Activated CD4-positive, alpha-beta T cell treated with anti-CD3 and anti-CD28 coated beads for 4 hours (primary cell): ENCODE data around the gene CDC45.

Source experiments
- DNase-seq, 2 donors: peaks; one replicate each; pipeline ENCODE4 v3.0.0-alpha.2; 2020

The CDC45 gene

DNA sequence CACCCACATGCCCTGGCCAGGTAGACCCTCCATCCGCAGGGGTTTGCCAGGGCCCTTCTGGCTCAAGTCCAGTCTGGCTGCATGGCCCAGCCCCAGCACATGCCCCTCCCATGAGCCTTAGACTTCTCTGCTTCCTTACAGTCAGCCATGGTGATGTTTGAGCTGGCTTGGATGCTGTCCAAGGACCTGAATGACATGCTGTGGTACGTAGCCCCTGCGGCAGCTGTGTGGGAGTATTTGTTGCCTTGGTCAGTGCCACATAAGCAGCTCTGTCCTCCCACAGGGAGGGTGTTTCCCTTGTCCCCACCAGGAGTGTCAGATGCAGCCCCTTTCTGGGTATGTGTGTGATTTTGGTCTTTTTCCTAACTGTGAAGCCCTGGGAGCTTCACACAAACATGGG lies 17.5 kb downstream of the CDC45 start:
- DNase-seq, result no peak

GRCh38 chr22:19498154-19498865 lies 18.6 kb downstream of the CDC45 start:
- DNase-seq, result no peak

DNA sequence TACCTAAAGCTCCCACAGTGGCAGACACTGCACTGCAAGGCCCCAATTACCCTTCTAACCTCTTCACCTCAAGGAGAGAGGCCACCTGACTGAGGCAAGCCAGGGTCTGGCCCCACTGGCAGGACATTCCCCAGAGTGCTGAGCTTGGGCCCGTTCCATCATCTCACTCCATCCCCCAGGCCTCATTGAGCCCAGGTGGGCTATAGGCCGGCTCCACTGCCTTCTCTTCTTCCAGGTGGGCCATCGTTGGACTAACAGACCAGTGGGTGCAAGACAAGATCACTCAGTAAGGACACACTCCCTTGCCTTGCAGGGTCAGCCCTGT lies 19.1 kb downstream of the CDC45 start:
- DNase-seq, result no peak

- DNase-seq, result no peak
Measured at GRCh38 chr22:19499236-19499879, 19.6 kb downstream of the CDC45 start.

DNA sequence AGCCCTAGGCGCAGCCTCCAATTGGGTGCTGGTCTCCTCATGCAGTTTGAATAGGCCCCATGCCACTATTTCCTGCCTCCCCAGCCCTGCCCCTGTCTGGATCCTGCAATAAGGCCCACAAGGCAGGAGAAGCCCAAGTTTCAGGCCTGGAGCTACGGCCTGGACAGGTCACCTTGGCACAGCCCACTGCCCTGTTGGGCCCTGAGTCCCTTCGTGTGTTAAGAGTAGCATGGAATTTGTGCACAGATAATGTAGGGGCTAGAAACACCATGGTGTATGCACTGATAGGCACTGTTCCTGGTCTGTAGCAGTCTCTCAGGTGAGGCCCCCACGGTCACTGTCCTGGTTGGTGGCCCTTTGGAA lies 20.1 kb downstream of the CDC45 start:
- no peak for DNase-seq

- DNase-seq, result no peak
Measured at GRCh38 chr22:19501897-19502447, 22.3 kb downstream of the CDC45 start.

GRCh38 chr22:19503367-19503766 lies 23.6 kb downstream of the CDC45 start:
- DNase-seq, result no peak

DNA sequence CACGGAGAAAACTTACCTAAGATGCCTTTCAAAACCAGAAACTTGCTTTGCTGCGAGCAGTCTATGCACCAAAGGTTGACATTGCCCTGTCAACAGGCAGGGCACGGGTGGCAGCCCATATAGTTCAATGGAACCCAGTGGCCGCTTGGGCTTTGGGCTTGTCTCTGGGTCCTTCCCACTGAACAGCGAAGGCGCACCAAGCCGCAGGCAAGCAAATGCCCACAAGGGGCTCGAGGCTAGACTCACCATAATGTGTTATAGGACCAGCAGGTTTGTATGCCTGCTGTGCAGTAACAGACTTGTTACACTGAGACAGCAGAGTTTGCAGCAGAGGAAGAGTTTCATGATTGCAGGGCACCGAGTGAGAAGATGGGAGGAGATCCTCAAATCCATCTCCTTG lies 24.1 kb downstream of the CDC45 start:
- no peak for DNase-seq

- DNase-seq, result no peak
Measured at GRCh38 chr22:19504900-19505734, 25.4 kb downstream of the CDC45 start.

DNA sequence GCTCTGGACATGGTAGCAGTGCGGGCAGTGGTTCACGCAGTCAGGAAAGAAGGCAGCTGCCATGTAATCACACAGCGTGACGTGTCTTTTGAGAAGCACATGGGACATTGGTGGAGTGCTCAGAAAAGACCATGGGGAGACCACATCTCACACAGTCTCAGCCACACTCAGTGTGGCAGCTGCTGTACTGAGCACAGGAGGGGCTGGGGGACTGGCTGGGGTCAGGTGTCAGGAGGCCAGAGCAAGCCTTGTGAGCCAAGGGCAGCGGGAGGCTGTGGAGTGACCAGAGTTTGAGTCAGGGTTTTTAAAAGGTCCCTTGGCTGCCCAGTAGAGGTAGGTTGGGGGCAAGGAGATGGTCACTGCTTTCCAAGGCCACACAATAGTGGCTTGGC lies 26.0 kb downstream of the CDC45 start:
- no peak for DNase-seq

DNA sequence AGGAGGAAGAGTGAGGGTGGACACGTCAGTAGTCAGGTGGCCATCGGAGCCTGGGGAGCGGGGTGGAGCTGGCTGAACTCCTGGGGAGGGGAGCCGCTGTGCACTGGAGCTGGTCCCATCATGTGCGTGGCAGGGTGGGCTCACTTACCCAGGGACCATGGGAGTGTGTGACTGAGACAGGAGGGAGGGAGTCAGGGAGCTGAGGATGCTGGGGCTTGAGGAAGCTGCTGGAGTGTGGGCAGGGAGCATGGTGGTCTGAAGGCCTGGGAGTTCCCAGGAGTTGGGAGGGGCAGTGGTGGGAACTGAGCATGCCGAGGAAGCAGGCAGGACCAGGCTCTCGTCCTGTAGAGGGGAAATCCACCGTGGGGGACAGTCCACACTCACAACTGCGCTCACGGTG lies 26.5 kb downstream of the CDC45 start:
- no peak for DNase-seq

DNA sequence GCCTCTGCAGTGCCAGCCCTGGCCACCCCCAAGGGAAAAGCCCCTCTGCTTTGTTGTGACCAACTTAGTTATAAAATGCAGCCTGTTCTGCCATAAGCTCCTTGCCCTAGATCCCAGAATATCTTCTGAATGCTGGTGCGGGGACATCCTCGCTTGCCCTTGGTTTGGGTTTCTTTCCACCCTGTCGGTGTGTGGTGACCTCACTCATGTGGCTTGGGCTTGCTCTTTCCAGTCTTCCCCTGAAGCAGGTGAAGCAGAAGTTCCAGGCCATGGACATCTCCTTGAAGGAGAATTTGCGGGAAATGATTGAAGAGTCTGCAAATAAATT lies 27.8 kb downstream of the CDC45 start:
- no peak for DNase-seq

DNA sequence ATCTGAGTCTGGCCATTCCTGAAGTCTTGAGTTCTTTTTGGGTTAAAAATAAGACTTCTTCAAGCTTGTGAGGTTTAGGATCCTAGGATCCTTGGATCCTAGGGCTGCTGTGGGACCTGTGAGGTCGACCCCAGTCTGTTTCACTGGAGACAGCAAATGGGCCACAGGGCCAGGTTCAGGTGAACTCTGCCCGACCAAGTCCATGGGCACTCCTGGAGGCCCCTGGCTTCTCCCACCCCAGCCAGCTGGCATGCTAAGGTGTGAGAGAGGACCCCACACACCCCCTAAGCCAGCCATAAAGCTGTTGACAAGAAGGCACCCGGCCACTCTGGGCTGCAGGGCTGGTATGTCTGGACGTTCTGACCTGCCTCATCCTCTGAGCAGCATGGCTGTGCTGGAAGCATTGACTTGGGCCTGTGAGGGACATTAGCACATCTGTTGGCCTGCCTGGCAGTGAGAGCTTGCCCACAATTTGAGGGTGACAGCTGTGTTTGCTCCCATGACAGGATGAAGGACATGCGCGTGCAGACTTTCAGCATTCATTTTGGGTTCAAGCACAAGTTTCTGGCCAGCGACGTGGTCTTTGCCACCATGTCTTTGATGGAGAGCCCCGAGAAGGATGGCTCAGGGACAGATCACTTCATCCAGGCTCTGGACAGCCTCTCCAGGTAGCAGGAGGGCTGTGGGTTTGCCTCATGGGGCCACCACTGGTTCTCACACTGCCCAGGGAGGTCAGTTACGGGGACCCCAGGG lies 28.5 kb downstream of the CDC45 start:
- DNase-seq, result no peak

DNA sequence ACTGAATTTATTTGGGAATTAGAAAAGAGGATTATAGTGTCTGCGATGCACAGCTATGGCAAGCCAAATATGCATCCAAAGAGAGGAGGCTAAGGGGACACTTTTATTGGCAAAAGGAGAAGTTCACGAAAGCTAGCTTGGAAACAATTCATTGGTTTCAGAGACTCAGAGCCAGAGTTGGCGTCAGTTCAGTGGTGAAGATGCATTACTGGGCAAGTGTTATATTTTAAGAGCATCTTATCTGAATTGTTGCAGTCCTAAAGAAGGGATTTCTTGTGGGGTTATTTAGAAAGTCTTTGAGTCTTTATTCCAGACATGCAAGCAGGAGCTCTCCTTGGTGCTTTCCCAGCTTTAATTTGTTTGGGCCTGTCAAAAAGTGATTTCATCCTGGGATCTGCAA lies 29.5 kb downstream of the CDC45 start:
- no peak for DNase-seq

GRCh38 chr22:19509923-19510322 lies 30.2 kb downstream of the CDC45 start:
- no peak for DNase-seq

- no peak for DNase-seq
Measured at GRCh38 chr22:19510919-19511341, 31.2 kb downstream of the CDC45 start.

DNA sequence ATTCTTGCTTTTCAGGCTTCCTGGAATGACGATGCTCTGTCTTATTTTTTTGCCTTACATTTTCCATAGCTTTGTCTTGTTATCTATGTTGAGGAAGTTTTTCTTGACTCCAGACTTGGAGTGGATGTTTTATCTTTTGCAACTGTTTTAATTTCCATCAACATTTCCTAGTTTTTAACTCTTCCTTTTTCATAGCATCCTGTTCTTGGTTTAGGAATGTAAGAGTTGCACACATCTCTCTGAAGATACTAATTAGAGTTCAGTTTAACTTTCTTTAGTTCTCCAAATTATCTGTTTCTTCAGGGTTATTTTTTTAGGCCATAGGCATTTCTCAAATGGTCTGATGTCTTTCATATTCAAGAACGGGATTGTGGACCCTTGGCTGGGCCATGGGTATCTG lies 34.1 kb downstream of the CDC45 start:
- no peak for DNase-seq

DNA sequence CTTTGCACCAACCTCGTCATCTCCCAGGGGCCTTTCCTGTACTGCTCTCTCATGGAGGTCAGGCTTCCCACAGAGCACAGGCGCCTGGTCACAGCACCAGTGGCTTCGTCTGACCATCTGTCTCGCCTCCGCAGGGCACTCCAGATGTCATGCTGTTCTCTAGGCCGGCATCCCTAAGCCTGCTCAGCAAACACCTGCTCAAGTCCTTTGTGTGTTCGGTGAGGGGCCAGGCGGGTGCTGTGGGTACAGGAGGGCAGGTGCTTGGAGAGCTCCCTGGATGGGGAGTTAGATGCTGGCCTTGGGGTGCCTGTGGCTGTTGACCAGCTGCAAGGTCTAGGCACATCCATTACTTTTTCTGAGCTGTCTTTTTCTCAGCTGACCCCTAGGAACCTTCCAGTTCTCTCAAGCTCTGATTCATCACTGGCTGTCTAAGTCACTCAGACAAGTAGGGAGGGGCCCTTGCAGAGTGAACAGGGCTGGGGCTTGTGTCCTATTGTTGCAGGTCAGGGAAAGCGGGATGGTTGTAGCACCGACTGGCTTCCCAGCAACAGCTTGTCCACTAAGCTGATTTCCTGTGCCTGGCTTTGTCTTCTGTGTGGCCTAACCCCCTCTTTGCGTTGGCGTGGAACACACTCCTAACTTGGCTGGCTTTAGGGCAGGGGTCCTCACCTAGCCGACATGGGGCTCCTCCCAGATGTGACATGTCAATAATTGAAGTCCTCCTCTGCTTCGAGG lies 35.3 kb downstream of the CDC45 start:
- no peak for DNase-seq

- DNase-seq, result no peak
Measured at GRCh38 chr22:19515654-19516377, 36.1 kb downstream of the CDC45 start.

- DNase-seq, result no peak
Measured at GRCh38 chr22:19516378-19517170, 36.9 kb downstream of the CDC45 start.

GRCh38 chr22:19517171-19517500 lies 37.4 kb downstream of the CDC45 start:
- no peak for DNase-seq
